Right forelimb (tissue), 1 donor: ENCODE results near the gene GTF2H4.
"Not testable (repeated sequence)": the region's sequence is repeated elsewhere in the genome, so short reads cannot be mapped to it uniquely, and the experiment has no call there.

Source experiments
- DNase-seq: peaks from one replicate; pipeline ENCODE4 v3.0.0-alpha.2; 2018

Gene GTF2H4

DNA sequence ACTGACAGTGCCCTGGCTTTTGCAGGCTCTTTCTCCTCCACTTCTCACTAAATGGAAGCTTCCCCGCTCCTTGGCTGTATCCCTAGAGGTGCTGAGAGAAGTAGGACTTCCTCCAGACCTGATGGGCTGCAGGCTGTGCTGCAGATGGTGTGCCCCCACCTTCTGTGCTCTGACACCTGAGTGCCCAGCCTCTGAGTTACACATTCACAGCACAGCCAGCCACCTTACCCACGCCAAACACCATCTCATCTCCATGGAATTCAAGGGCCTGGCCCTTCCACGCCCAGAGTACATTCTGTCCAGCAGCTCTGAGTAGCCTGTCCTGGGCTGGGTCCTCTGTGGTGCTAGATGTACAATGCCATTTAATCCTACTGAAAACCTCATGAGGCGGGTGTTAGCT, 18.6 kb downstream of the GTF2H4 start:
- no peak for DNase-seq

- DNase-seq, result not testable (repeated sequence)
Observed at GRCh38 chr6:30927080-30927479, 19.1 kb downstream of the GTF2H4 start.

GRCh38 chr6:30928677-30929076, 20.7 kb downstream of the GTF2H4 start:
- no peak for DNase-seq

GRCh38 chr6:30930506-30930905, 22.5 kb downstream of the GTF2H4 start:
- no peak for DNase-seq

DNA sequence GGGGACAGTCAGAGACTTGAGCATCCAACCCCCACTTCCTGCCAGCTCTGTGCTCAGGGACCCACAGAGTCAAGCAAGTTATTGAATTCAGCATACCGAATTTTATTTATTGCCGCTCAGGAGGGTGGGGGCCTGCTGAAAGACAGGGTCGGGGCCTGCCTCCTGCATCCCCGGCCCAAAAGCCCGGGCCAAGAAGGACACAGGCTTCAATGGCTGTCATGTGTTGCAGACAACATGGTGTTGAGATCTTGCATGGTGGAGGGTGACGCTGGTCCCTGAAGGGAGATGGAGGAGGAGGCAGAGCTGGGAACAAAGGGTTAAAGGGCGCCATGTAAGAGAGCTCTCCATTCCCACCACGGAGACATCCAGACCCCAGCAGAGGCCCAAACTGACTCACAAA, 23.3 kb downstream of the GTF2H4 start:
- no peak for DNase-seq

DNA sequence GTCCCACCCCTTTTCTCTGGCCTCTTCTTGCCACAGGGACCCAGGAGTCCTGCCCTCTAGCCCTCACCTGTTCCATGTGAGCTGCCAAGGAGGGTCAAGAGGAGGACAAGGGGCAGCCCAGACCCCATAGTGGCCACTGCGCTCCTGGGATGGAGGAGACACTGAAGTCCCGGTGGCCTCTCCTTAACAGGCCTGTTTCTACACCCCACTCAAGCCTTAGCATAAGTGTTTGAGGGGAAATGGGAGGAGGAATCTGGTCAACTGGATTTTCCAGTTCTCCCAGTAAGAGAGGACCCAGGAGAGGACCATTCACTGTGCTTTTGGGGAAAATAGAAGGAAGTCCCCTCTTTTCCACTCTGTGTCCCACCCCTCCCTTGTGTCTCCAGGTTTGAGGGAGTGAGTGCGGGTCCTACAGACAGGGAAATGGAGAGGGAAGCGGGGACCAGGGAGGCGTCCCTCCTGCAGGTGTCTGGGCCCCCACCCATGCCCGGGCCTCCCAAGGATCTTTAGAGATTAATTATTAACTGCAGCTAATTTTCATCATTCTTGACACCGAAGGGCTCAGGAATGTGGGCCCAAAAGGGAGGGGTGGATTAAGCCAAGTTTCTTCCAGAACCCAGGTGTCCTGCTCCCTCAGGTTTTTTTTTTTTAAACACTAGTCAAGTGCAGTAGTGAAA, 24.1 kb downstream of the GTF2H4 start, which contains the start of gene SFTA2:
TSS of gene SFTA2 (minus strand) at position 202 of the 677 bp plus-strand sequence. CDS start at position 128, 74 bp downstream.
- no peak for DNase-seq

GRCh38 chr6:30932665-30933365, 24.8 kb downstream of the GTF2H4 start:
- DNase-seq, result no peak

DNA sequence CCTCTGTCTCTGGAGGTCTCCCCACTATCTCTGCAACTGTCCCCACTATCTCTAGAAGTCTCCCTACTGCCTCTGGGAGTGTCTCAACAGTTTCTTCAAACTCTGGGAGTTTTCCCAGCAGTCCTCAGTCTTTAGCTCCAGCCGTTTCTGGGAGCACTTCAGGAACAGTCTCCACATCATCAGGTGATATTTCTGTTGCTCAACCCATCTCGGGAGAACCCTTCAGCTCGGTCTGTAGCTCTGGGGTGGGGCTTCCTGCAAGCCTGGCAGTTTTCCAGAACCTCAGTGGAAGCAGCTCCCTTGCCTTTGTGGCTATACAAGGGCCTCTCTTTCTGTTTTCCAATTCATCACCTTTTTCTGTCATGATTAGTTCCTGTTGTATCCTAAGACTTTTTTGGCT, 27.0 kb downstream of the GTF2H4 start:
- DNase-seq, result no peak

GRCh38 chr6:30937265-30937664, 29.3 kb downstream of the GTF2H4 start:
- DNase-seq, result no peak

DNA sequence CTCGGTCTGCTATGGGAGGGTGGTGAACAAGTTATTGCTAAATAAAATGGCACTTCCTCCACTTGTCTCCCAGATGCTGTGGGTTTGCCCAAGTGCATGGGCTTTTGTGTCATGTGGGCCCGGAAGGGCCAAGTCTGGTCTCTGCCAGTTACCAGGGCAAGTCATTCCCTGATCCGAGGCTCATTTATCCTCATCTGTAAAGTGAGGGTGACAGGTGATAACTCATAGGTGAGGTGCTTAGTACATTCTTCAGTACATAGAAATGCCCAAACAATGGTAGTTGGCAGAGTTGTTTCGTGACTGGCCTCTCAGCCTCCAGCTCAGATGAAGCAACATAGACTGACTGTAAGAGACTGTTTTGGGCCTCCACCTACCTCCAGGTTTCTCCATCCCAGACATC, 30.7 kb downstream of the GTF2H4 start:
- no peak for DNase-seq

GRCh38 chr6:30939473-30939872, 31.5 kb downstream of the GTF2H4 start:
- DNase-seq, result no peak

GRCh38 chr6:30940361-30940986, 32.5 kb downstream of the GTF2H4 start, which contains the start of gene MUCL3:
Gene MUCL3, plus strand, starts transcription at chr6:30940973. Its CDS starts 27 bp downstream, at chr6:30941000.
- DNase-seq, result no peak

GRCh38 chr6:30942338-30943060, 34.5 kb downstream of the GTF2H4 start:
- DNase-seq, result peak; percentile 58

GRCh38 chr6:30944051-30944450, 36.0 kb downstream of the GTF2H4 start:
- no peak for DNase-seq

DNA sequence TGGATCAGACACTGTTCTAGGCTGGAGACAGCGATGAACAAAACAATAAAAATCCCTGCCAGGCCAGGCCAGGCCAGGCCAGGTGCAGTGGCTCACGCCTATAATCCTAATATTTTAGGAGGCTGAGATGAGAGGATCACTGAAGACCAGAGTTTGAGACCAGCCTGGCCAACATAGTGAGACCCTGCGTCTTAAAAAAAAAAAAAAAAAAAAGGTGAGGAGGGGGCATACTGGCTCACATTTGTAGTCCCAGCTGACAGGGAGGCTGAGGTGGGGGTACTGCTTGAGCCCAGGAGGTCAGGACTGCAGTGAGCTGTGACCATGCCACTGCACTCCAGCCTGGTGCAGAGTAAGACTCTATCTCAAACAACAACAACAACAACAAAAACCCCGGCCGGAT, 37.3 kb downstream of the GTF2H4 start:
- no peak for DNase-seq

DNA sequence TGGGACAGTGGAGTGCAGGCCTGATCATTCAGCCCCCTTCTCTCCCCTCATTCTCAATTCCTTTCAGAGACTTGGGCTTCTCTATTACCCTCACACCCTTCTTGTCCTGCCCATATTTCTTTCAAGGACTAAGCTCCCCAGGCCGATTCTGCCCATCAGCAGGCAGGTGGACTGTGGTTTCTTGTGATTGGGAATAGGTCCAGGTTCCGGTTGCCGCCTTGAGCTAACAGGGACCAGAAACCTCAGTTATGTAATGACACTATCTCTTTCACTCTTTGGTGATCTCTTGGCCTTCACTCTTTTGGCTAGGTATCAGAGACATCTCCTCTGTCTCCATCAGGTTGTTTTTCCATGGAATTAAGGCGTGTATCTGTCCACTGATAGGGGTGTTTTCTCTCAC, 39.2 kb downstream of the GTF2H4 start:
- no peak for DNase-seq

DNA sequence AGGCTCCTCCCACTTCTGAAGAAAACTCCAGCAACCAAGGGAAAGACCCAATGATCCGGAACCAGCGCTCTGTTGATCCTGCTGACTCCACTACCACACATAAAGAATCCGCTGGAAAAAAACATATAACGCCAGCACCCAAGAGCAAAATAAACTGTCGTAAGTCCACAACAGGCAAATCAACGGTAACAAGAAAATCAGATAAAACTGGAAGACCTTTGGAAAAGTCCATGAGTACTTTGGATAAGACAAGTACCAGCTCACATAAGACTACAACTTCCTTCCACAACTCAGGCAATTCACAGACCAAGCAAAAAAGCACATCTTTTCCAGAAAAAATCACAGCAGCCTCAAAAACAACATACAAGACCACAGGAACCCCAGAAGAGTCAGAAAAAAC, 40.8 kb downstream of the GTF2H4 start:
- no peak for DNase-seq

GRCh38 chr6:30951907-30952469, 44.0 kb downstream of the GTF2H4 start:
- DNase-seq, result no peak

DNA sequence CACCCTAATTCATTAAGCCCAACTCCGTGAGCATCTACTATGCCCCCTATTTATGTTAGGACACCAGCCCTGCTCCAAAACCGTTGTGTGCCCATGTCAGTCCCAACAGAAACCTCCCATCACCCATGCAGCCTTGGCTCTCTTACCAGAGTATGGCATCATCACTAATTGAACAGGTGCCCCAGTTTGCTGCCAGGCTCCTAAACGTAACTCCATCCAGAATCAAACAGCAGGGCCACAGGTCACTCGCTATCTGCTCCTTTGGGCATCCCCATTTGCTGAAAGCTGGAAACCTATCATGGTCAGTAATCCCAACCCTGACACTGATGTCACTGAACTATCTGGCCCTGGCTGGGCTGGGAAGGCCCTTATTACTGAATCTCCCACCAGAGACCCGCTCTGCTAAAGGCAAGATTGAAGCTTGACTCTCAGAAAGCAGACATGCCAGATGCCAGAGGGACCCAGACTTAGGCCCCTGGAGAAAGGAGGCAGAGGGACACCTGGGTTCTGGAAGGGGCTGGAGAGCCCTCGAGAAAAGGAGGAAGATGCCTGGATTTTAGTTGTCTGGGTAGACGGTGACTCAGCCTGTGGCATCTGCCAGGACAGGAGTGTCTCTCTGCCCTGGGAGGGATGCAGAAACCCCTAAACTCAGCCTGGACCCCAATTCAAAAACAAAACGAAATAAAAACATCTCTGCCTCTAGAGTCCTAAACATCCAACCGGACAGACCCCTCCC, 46.8 kb downstream of the GTF2H4 start:
- DNase-seq, result no peak

DNA sequence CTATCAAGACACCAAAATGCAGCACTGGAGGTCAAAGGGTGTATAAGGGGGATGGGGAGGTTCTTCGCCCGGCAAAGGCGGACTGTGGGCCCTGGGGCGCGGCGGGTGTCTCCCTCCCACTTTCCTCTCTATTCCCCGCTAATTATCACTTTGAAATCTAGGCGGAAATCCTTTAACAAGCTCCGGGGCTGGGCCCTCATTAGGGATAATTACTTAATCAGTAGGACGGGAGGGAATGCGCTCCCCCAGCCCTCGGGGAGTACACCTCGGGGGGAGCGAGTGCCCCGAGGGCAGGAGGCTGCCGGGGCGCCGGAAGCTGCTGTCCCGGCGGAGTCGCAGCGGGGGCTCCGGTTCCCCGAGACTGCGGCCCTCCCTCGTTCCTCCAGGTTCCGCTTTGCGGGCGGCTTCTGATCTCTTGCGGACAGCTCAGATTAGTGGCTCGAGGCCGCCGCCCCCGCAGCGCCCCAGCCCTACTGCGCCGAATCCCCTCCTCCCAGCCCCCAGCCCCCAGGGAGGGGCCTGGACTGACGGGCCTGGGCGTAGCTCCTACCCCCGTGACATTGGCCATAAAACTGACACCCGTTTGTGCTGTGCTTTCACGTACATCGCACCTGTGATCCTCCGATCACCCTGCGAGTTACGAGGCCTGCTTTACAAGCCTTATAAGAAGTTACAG, 47.5 kb downstream of the GTF2H4 start:
- DNase-seq, result peak; percentile 54

GRCh38 chr6:30957716-30958115, 49.7 kb downstream of the GTF2H4 start:
- no peak for DNase-seq
